Fibroblast of villous mesenchyme (primary cell): ENCODE results near the gene SLC22A16. TPM values are rescaled to one million over a fixed set of nuclear protein-coding genes. Genes with fewer than 3 reads are reported as not detected.
"Not testable (repeated sequence)": the region's sequence is repeated elsewhere in the genome, so short reads cannot be mapped to it uniquely, and the experiment has no call there.

Source experiments
- DNase-seq: peaks from one replicate; pipeline ENCODE4 v3.0.0-alpha.2; 2010; ENCODE audit warnings: low read depth
- H3K4me3 ChIP-seq: 2 replicates; pipeline ENCODE4 v1.5.1; 2011; ENCODE audit warnings: low read depth, mild to moderate bottlenecking, low read length
- CTCF ChIP-seq: IDR thresholded peaks from 2 replicates; pipeline ENCODE4 v1.5.1; 2012; ENCODE audit warnings: low read depth, mild to moderate bottlenecking, low read length; ENCODE audit not compliant: insufficient read depth
- total RNA-seq: library from RNA; depleted of rRNA; stranded (reverse); fragments of >200 nt; gene quantifications from 2 replicates; pipeline ENCODE4 v1.2.3, GENCODE V29; 2012

The SLC22A16 gene
- total RNA-seq, 1 donor, result not detected

DNA sequence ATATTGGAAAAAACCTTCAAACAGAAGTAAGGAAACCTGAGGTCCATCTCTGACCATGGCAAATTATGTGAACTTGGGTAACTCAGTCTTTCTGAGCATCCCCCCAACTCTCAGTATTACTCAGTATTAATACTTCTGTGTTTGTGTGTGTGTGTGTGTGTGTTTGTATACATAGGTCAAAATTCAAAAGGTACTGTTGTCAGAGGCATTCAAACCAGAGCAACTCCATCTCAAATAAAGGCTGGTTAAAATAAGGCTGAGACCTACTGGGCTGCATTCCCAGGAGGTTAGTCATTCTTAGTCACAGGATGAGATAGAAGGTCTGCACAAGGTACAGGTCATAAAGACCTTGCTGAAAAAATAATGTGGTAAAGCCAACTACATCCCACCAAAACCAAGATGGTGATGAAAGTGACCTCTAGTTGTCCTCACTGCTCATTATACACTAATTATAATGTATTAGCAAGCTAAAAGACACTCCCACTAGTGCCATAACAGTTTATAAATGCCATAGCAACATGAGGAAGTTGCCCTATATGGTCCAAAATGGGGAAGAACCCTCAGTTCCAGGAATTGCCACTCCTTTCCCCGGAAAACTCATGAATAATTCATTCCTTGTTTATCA, 33.3 kb upstream of the SLC22A16 start:
- DNase-seq, result peak; percentile 44
- H3K4me3 ChIP-seq, result no peak overlapping the region
- no peak for TF ChIP-seq CTCF

DNA sequence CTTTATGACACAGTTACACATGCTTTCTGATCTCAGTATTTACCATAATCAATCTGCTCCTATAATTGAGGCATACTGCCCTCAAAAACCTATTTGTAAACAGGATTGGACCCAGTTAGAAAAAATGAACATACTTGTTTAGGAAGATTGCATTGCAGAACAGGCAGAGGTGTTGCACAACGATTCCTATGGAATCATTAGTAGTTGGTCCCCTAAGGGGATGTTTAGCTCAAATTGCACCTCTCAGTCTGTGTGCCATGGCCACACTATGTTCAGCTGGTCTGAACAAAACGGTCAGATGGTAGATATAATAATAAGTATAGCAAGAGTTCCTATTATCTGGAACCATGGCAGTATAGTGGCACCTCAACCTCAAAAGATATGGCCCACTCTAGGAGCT, 28.5 kb upstream of the SLC22A16 start:
- not testable (repeated sequence) for H3K4me3 ChIP-seq

DNA sequence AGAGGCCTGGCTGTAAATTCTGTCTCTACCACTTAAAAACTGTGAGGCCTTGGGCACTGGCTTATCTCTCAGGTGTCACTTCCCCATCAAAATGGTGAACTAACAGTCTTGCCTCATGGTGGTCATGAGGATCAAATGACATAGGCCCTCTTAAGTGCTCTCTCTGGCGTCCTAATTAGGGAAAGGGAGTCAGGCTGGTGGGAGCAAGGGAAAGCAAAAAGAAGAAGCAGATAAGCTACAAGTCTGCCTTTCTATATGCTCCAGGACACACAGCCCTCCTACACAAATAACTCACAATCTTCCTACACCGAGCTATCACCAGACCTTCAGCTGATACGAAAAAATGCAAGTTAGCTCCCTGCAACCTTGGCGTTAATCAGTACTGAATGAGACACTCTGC, 19.5 kb upstream of the SLC22A16 start:
- no peak overlapping the region for H3K4me3 ChIP-seq
- no peak for DNase-seq
- TF ChIP-seq CTCF, result no peak

More for the DNA sequence above, 28.5 kb upstream of the SLC22A16 start:
- DNase-seq, result not testable (repeated sequence)

DNA sequence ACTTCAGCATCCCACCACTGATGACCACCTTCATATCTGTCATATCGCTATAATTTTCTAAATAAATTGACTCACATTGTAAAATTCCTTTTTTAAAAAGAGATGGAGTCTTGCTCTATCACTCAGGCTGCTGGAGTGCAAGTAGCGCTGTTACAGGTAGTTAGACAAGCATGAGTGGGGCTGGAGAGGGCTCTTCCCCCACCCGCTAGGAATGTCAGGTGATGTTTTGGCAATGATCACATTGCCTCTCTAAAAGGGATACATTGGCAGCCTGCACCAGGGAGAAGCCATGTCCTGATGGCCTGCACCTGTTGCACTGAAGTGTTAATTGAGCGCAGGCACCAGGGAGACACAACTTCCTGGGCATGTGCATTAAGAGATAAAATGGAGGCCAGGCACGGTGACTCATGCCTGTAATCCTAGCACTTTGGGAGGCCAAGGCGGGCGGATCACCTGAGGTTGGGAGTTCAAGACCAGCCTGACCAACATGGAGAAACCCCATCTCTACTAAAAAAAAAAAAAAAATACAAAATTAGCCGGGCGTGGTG, 16.9 kb upstream of the SLC22A16 start:
- no peak for TF ChIP-seq CTCF
- no peak overlapping the region for H3K4me3 ChIP-seq
- DNase-seq, result no peak

GRCh38 chr6:110492584-110492983, 16.2 kb upstream of the SLC22A16 start:
- peak; percentile 21 for DNase-seq
- no peak for TF ChIP-seq CTCF
- H3K4me3 ChIP-seq, result no peak overlapping the region

DNA sequence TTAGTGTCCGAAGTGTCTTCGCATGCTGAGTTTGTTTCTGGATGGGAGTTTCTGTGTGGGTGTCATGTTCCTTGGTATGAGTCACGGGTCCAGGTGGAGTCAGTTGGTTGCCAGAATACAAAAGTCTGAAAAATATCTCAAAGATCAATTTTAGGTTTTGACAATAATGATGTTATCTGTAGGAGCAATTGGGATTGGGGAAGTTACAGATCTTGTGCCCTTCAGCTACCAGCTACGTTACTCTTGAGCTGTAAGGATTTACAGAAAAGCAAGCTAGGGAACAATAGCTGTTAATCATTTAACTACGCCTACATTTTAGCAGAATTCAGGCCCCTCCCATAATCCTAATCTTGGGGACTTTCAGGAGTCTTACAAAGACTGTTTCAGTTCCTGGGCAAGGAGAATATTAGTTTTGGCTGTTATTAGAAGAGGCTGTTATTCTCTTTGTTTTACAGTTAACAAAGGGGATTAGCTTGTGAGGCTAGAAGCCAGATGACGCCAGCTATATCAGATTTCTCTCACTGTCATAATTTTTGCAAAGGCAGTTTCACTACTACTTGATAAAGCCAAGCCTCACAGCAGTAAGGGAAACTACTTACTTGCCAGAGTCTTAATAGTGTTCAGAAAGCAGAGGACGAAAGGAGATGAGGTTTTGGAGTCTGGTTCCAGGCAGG, 15.4 kb upstream of the SLC22A16 start:
- no peak overlapping the region for H3K4me3 ChIP-seq
- DNase-seq, result peak; percentile 66

More for the DNA sequence above, 15.4 kb upstream of the SLC22A16 start:
- no peak for TF ChIP-seq CTCF
